CD4-positive, alpha-beta T cell treated with Interleukin-4 for 1 hour (primary cell): ENCODE measurements around the gene CIROP.

Experiments
- DNase-seq, 2 donors: peaks; one replicate each; pipeline ENCODE4 v3.0.0-alpha.2; 2020 to 2022

Gene CIROP

GRCh38 chr14:23063601-23064000, 41.2 kb downstream of the CIROP start:
- DNase-seq, result no peak

- no peak for DNase-seq
Measured at GRCh38 chr14:23062002-23062401, 42.8 kb downstream of the CIROP start.

DNA sequence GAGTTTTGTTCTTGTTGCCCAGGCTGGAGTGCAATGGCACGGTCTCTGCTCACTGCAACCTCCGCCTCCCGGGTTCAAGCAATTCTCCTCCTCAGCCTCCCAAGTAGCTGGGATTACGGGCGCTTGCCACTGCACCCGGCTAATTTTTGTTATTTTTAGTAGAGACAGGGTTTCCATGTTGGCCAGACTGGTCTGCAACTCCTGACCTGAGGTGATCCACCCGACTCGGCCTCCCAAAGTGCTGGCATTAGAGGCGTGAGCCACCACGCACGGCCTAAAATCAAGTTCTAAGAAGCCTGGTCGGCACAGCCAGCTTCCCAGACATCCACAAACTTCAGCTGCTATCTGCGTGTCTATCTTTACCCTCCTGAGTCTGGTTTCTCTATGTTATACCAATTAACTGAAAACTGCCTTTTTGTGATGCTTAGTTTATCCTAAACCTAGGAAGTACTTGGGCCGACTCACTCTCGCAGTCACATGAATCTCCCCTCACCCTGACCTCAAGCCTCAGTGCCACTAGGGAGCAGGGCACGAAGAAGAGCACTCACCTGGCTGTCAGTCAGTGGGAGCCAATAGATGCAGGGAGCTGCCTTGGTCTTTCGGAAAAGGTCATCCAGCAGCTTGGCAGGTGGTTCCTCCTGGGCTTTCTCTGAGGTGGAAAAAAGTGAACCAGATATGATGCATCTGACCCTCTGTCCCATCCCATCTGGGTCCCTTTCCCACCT, 44.1 kb downstream of the CIROP start:
- no peak for DNase-seq

DNA sequence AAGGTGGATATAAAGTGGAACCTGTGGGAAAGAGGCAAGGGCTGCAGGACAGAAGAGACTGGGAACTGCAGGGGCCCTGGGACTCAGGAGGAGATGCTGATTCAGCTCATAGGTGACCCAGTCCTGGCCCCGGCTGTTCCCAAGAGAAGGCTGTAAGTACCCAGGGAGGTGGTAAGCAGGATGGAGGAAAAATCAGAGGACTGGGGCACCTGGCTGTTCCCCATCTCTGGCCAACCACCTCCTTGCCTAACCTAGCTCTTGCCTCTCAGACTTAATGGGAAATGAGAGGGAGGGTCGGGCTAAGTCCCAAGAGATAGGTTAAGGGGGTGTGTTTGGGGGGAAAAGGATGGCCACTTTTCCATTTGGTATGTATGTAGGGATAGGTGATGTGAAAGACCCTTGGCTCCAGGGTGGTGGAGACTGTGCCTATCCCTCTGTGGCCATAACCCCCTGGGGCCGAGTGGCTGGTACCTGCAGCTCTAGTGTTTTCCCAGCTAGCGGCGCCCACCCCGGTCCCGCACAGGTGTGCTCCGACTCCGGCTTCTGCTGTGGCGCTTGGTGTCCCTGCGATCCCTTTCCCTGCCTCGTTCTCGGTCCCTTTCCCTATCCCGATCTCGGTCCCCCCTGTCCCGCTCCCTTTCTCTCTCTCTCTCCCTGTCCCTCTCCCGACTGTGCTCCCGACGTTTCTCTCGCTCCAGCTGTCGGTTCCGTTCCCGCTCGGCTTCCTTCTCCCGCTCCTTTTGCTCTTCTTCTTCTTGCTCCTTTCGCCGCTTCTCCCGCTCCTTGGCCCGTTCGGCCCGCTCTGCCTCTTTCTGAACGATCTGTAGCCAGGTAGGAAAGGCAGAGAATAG, 45.9 kb downstream of the CIROP start:
- DNase-seq, result no peak

GRCh38 chr14:23057757-23058653, 46.8 kb downstream of the CIROP start:
- peak; percentile 85 to 86 for DNase-seq

DNA sequence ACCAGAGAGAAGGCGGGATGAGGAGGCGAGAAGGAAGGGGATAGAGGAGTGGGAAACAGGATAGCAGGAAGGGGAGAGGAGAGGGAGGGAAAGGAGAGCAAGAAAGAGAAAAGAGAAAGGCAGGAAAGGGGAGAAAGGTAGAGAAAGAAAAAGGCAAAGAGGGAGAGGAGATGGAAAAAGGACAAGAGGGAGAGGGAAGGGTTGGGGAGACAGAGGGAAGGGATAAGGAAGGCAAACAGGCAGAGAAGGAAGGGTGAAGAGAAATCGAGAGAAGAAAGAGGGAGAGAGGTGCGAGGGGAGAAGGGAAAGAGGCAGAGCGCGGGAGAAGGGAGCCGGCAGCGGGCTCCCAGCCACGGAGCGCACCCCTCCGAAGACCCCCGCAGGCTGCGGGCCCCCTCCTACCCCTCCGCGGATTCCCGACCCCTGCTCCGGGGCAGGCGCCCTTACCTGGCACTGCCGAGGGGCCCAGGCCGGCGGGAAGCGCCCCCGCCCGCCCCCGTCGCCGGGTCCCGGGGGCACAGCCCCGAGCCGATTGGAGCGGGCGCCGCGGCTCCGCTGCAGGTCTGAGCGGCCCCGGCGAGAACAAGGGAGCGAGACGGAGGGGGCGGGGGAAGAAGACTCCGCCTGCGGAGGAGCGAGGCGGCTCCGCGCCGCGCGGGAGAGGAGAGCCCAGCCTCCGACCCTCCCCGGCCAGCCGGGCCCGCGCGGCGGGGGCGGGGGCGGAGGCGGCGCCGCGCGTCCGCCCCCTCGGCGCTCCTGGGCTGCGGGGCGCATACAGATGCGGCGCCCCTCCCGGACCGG, 47.6 kb downstream of the CIROP start, which contains the start of gene CDH24:
CDH24 (minus strand) TSS at position 565 of the 801 bp plus-strand sequence. CDS start 1,787 bp downstream, outside the sequence.
- peak; percentile 60 to 72 for DNase-seq

DNA sequence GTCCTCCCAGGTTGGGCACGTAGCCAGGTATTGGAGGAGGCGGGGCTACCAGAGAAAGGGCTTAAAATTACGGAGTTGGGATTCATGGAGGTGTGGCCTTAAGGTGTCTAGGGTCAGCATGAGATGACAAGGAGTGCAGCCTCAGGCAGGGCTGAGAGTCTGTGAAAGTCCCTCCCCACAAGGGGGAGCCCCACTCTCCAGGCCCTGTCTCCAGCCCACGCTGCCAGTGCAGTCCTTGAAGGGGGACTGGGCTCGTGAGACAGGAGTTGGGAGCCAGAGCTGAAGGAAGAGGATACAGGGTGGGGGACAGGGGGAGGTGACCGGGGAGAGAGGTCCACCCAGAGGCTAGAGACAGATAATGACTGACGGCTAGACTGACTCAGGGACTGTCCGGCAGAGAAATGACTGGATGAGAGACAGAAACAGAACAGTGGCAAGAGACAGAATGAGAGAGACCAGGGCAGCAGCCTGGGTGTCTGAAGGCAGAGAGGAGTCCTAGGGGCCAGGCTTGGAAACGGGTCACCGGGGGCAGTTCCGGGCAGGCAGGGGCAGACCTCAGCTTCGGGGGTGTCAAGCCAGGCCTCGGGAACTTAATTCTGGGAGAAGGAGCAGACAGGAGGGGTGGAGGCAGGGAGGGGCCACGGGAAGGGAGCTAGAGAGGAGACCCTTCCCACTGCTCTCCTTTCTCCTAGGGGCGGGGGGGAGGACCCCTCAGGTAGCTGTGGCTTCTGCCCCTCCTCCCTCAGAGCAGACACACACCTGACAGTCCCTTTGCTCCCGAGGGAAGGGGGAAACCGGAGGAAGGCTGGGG, 48.4 kb downstream of the CIROP start:
- peak; percentile 72 to 75 for DNase-seq

GRCh38 chr14:23055621-23056144, 49.1 kb downstream of the CIROP start:
- DNase-seq, result no peak

- DNase-seq, result no peak
Measured at GRCh38 chr14:23055147-23055550, 49.6 kb downstream of the CIROP start.

- no peak for DNase-seq
Measured at GRCh38 chr14:23054000-23054811, 50.6 kb downstream of the CIROP start.

- DNase-seq, result no peak
Measured at GRCh38 chr14:23053426-23053825, 51.4 kb downstream of the CIROP start.

DNA sequence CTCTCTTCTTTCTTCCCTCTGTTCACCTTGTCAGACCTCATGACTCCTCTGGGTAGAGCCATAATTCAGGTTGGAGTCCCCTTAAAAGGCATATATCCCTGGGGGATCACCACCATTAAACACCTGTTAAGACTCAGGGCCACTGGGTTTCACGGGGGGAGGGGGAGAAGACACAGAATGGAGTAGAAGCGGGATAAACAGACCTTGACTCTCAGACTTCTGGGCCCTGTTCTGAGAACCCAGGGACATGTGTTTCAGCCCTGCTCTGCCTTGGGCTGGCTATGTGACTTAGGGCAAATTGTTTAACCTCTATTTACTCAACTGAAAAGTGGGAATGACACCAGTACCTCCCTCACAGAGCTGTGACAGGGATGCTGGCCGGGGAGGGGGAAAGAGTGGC, 52.1 kb downstream of the CIROP start:
- DNase-seq, result no peak

DNA sequence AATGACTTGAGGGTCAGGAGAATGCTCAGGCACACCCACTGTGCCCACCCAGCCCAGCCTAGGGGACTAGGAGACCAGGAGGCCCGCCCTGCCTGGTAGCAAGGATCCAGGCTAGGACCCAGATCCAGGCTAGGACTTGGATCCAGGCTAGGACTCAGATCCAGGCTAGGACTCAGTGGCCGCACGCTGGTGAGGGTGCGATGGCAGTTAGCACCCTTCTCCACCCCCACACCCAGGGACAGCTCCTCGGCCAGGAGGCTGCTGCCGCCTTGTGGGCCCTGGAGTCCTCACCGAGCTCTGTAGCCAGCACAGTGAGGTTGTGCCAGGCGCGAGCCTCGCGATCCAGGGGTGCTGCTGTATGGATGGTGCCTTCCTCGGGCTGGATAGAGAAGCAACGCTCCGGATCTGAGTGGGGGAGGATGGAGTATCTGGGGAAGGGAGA, 52.6 kb downstream of the CIROP start:
- DNase-seq, result no peak

- no peak for DNase-seq
Measured at GRCh38 chr14:23051141-23052057, 53.4 kb downstream of the CIROP start.
